ENCODE measurements around the gene NT5C. TPM values are rescaled to one million over a fixed set of nuclear protein-coding genes. Genes with fewer than 3 reads are reported as not detected.
A peak's percentile ranks its signal among the peaks of the same experiment; 100 is the strongest.

Gene NT5C
- total RNA-seq, 4 donors from 2014 or later = 56.0 to 101 (median 68.6) TPM

DNA sequence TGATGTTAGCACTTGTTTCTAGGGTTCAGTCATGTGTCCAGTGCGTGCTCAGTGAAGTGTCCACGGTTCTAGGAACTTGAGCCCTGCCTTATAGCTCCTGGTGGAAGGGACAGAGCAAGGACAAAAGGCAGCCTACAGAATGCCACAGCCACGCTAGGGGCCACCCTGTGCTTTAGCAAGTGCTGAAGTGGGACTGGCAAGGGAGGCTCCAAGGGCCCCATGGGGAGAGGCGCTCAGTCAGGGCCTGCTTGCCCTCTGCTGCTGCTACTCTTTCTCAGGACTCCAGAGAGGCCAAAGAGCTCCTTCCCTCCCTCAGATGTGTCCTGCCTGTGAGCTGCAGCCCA is 6.8 kb downstream of the NT5C start:
- TF ChIP-seq, protein P1, sequence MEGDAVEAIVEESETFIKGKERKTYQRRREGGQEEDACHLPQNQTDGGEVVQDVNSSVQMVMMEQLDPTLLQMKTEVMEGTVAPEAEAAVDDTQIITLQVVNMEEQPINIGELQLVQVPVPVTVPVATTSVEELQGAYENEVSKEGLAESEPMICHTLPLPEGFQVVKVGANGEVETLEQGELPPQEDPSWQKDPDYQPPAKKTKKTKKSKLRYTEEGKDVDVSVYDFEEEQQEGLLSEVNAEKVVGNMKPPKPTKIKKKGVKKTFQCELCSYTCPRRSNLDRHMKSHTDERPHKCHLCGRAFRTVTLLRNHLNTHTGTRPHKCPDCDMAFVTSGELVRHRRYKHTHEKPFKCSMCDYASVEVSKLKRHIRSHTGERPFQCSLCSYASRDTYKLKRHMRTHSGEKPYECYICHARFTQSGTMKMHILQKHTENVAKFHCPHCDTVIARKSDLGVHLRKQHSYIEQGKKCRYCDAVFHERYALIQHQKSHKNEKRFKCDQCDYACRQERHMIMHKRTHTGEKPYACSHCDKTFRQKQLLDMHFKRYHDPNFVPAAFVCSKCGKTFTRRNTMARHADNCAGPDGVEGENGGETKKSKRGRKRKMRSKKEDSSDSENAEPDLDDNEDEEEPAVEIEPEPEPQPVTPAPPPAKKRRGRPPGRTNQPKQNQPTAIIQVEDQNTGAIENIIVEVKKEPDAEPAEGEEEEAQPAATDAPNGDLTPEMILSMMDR (IDR thresholded peaks at IDR 0.05) = no peak
- DNase-seq (ENCODE audit: low spot score) (no peak), ATAC-seq (ENCODE audit: low FRiP score) (peak; percentile 15)

DNA sequence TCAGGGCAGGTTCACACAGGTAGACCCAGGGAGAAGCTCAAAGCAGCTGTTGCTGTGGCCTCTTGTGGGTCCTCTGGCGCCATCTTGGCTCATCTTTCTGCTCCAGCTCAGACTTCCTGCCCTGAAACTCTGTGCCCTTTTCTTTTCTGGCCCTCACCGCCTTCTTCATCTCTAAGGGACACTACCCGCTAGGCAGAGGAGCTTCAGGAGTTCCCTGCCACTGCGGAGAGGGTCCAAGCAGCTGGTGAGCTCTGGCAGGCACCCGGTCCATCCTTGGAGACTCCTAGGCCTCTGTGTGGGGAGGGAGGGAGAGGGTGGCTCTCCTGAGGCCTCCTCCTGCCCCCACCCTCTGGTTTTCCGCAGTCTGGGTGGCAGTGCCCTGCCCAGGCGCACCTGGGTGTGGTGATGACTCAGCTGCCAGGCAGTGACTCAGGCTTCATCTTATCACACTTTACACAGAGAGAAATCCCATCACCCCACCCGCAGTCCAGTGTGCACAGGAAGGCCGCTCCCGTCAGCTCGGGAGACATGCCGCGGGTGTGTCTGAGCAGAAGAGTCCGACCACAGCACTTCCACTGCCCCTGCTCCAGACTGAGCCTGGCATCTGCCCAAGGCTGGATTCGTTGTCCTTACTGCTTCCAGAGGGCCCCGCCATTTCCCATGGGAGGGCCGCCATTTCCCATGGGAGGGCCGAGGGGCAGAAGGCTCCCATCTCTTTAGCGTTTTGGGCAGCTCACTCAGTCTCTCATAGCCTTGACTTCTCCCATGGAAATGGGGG is 7.3 kb downstream of the NT5C start:
- ATAC-seq (ENCODE audit: low FRiP score) = peak; percentile 95
- TF ChIP-seq, protein P1 (IDR thresholded peaks at IDR 0.05) = no peak
- peak; percentile 67 for DNase-seq (ENCODE audit: low spot score)

DNA sequence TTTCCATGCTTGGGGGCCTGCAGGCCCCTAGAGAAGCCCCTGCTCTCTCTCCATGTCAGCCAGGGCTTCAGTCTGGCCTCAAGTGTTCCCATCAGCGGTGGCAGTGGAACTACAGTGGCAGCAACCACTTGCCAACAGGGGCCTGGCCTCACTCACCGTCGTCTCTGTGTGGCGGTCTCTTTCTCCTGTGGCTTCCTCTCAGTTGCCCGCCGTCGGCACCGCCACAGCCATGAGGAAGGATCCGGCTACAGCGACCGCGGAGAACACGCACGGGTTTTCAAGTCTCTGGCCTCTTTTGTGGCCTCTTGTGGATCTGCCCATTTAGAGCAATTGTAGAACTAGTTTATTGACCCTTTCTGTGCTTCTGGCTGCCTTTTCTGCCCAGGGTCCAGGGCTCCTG is 13.2 kb downstream of the NT5C start:
- no peak for DNase-seq (ENCODE audit: low spot score)
- ATAC-seq (ENCODE audit: low FRiP score) = no peak
- TF ChIP-seq, protein P1 (IDR thresholded peaks at IDR 0.05) = no peak

DNA sequence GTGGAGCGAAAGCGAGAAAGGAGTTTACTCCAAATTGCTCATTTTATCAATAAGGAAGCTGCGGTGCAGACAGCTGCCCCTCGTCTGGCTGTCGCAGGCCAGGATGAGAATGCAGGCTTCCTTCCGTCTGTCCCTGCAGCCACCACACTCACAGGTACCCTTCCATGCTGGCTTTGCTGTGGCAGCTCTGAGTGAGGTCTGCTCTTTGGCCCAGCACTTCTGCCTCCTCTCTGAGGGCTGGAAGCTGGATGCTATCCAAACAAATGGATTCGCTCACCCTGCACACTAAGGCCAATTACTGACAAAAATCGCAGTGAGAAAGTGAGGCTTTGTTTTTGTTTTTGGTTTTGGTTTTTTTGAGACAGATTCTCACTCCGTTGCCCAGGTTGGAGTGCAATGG is 14.8 kb downstream of the NT5C start:
- no peak for ATAC-seq (ENCODE audit: low FRiP score)
- TF ChIP-seq, protein P1 (IDR thresholded peaks at IDR 0.05) = no peak

DNA sequence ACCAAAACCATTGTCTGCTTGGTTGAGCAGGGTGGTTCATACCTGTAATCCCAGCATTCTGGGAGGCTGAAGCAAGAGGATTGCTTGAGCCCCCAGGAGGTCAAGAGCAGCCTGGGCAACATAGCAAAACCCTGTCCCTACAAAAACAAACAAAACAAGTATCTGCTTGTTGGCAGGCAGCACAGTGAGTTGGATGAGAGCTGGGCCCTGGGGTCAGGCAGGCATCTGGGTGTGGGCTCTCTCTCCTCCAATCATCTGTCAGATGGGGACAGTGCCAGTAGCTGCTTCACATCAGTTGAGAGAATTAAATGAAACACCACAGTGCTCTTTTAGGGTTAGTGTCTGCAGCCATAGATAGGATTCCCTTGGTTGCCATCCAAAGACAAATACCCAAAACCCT is 16.0 kb downstream of the NT5C start:
- TF ChIP-seq, protein P1 (IDR thresholded peaks at IDR 0.05) = no peak
- ATAC-seq (ENCODE audit: low FRiP score) = no peak
- DNase-seq (ENCODE audit: low spot score) = no peak

More for the DNA sequence above, 14.8 kb downstream of the NT5C start:
- DNase-seq (ENCODE audit: low spot score) = no peak

DNA sequence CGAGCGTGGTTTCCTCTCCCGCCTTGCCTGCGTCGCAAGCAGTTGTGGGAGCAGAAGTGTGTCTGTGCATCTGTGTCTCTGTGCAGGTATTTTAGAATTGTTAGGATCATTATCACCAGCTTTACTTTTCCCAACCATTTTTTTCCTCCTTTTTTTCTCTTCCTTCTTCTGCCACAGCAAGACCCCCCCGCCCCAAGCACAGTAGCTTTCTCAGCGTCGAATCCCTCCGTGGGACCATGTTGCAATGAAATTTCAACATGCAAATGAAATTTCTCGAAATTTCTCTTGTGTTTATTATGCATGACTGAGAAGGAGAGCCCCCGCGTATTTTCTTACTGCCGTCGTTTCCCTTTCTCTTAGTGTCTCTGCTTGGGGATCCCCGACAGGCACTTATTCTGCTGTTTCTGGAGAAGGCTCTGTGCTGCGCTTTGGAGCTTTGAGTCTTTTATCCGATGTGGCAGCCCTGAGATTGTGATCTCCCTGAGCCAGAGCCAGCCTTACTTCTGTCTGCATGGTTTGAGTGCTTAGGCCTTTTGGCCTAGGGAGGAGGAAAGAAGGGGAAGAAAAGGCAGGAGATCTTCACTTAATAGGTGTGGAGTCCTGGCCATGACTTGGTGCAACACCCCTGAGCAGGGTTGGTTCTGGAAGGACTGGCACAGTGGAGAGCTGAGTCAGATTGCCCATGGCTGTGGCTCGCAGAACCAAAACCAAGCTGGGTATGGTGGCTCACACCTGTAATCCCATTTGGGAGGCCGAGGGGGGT is 16.8 kb downstream of the NT5C start:
- ATAC-seq (ENCODE audit: low FRiP score) = no peak
- TF ChIP-seq, protein P1 (IDR thresholded peaks at IDR 0.05) = no peak
- no peak for DNase-seq (ENCODE audit: low spot score)

All from omental fat pad (tissue), 4 donors.